SK-N-MC (cell line): ENCODE measurements around the gene FOXO3B.
"Not testable (repeated sequence)": the region's sequence is repeated elsewhere in the genome, so short reads cannot be mapped to it uniquely, and the experiment has no call there.

ENCODE experiments used
- EZH2 ChIP-seq: fragments of 200-600 bp; sonication (generic); IDR thresholded peaks from one replicate; pipeline ENCODE4 v1.6.1; 2017; ENCODE audit warnings: antibody characterized with exemption
- FOXP2 ChIP-seq: optimal IDR thresholded peaks from 2 replicates; pipeline ENCODE3; 2011; ENCODE audit warnings: mild to moderate bottlenecking, moderate library complexity; ENCODE audit not compliant: insufficient read depth; ENCODE audit errors: extremely low read length, control extremely low read depth
- POLR2AphosphoS5 ChIP-seq: IDR thresholded peaks from 2 replicates; pipeline ENCODE4 v1.6.1; 2012; ENCODE audit warnings: mild to moderate bottlenecking, low read depth, low read length, borderline replicate concordance

GRCh38 chr17:18721775-18722547, 39.8 kb upstream of the FOXO3B start:
- not testable (repeated sequence) for TF ChIP-seq POLR2AphosphoS5, EZH2, FOXP2
